Stimulated activated CD8-positive, alpha-beta memory T cell treated with anti-CD3 and anti-CD28 coated beads, Interleukin-12 subunit alpha, Interleukin-12 subunit beta, amount 100 ng/mL, for 4 hours (primary cell): Measurements from ENCODE around the gene SPACA4.

Source experiments
- DNase-seq: peaks from one replicate; pipeline ENCODE4 v3.0.0-alpha.2; 2020; ENCODE audit warnings: low read depth

SPACA4 gene

GRCh38 chr19:48651683-48652048 is 45.1 kb downstream of the SPACA4 start:
- DNase-seq = no peak

- DNase-seq = no peak
Observed at GRCh38 chr19:48654299-48655059, 47.9 kb downstream of the SPACA4 start.

DNA sequence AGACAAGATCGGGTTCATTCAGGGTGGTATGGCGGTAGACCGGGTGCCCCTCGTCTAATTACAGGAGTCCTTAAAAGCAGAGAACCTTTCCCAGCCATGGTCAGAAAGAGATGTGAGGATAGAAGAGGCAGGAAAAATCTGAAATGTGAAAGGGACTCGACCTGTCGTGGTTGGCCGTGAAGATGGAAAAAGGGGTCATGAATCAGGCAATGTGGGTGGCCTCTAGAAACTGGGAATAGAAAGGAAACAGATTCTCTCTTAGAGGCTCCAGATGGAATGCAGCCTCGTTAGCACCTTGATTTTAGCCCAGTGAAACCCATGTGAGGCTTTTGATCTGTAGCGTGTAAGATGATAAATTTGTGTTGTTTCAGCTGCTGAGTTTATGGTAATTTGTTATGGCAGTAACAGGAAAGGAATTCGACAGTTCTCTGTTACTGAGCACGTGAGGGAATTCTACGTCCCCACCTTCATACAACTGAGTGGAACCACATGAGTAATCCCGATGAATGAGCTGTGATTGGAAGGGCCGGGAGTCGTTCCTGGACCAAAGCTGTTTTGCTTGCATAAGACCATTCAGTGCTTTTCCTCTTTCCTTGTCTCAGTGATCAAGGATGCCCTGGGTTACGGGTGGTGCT is 50.4 kb downstream of the SPACA4 start:
- DNase-seq = no peak
